Caco-2 (cell line): ENCODE measurements around the gene REC114. TPM values are rescaled to one million over a fixed set of nuclear protein-coding genes. Genes with fewer than 3 reads are reported as not detected.
"Not testable (repeated sequence)": the region's sequence is repeated elsewhere in the genome, so short reads cannot be mapped to it uniquely, and the experiment has no call there.

Experiments used
- BruUV-seq: library from RNA; stranded (reverse); fragments of 400-500 nt; replicated peaks from 2 replicates; lab custom pipeline; 2021; lab: Mats Ljungman, UMichigan
- CTCF ChIA-PET: fragments of 300-600 bp; sonication (Branson Sonifier 250); formaldehyde crosslinking; loops from one replicate; lab custom pipeline; 2022; ENCODE audit warnings: antibody characterized with exemption; lab: Charles Lee
- POLR2A ChIA-PET: fragments of 300-600 bp; sonication (Branson Sonifier 250); formaldehyde crosslinking; loops from one replicate; lab custom pipeline; 2022; ENCODE audit warnings: antibody characterized with exemption; lab: Charles Lee
- DNase-seq, 2 experiments: peaks; one replicate each; pipeline versions ENCODE4 v3.0.0 to v3.0.0-alpha.2; 2020 to 2022
- H3K27me3 ChIP-seq: replicated peaks from 2 replicates; pipeline ENCODE4 v1.6.0; 2011; ENCODE audit warnings: low read length; ENCODE audit not compliant: control insufficient read depth, insufficient read depth
- H3K36me3 ChIP-seq: 2 replicates; pipeline ENCODE4 v1.5.1; 2011; ENCODE audit warnings: low read length; ENCODE audit not compliant: control insufficient read depth, insufficient read depth
- H3K4me1 ChIP-seq: fragments of 250-450 bp; sonication (Bioruptor Pico); 2 replicates; pipeline ENCODE4 v1.5.1; 2020; ENCODE audit warnings: mild to moderate bottlenecking
- H3K4me3 ChIP-seq: 2 replicates; pipeline ENCODE4 v1.5.1; 2011; ENCODE audit warnings: low read depth, mild to moderate bottlenecking, control low read depth, low read length
- H3K9me3 ChIP-seq: fragments of 250-450 bp; sonication (Bioruptor Pico); 2 replicates; pipeline ENCODE4 v1.5.1; 2020; ENCODE audit warnings: mild to moderate bottlenecking, moderate library complexity
- H3K27ac Mint-ChIP-seq: one replicate; pipeline ENCODE4 v1.8.0; 2022; ENCODE audit warnings: mixed read lengths; ENCODE audit not compliant: unreplicated experiment
- H3K27me3 Mint-ChIP-seq: one replicate; pipeline ENCODE4 v1.8.0; 2022; ENCODE audit warnings: mixed read lengths; ENCODE audit not compliant: insufficient read depth, unreplicated experiment
- H3K36me3 Mint-ChIP-seq: one replicate; pipeline ENCODE4 v1.8.0; 2022; ENCODE audit warnings: mild to moderate bottlenecking, mixed read lengths; ENCODE audit not compliant: insufficient read depth, unreplicated experiment
- H3K4me1 Mint-ChIP-seq: one replicate; pipeline ENCODE4 v1.8.0; 2022; ENCODE audit warnings: low read depth, mixed read lengths; ENCODE audit not compliant: unreplicated experiment
- H3K4me3 Mint-ChIP-seq: one replicate; pipeline ENCODE4 v1.8.0; 2022; ENCODE audit warnings: mild to moderate bottlenecking, moderate library complexity, mixed read lengths; ENCODE audit not compliant: unreplicated experiment
- H3K9me3 Mint-ChIP-seq: one replicate; pipeline ENCODE4 v1.8.0; 2022; ENCODE audit warnings: mixed read lengths; ENCODE audit not compliant: unreplicated experiment
- CTCF ChIP-seq, 2 experiments: fragments of 200-600 bp in 1 of 2; IDR thresholded peaks; 1 replicate in 1 of 2; 2 replicates in 1 of 2; pipeline versions ENCODE4 v1.5.1 to v1.8.0; 2011 to 2022; ENCODE audit warnings: antibody characterized with exemption in 1 of 2, control low read depth in 1 of 2, inconsistent platforms in 1 of 2, low read depth in 1 of 2, low read length in 1 of 2, mild to moderate bottlenecking in 1 of 2, moderate library complexity in 1 of 2; ENCODE audit not compliant: insufficient read depth in 1 of 2, severe bottlenecking in 1 of 2, unreplicated experiment in 1 of 2
- intact Hi-C: fragments of 100-400 bp; cut with micrococcal nuclease; formaldehyde crosslinking; loops from one replicate; pipeline ENCODE4 v1.10.0; 2022; ENCODE audit not compliant: unreplicated experiment
- total RNA-seq: library from RNA; stranded (reverse); gene quantifications from 2 replicates; pipeline ENCODE4 v1.2.3, GENCODE V29; 2022

REC114 gene
- total RNA-seq, 1 experiment from 2014 or later = not detected

GRCh38 chr15:73539212-73540128 lies 96.5 kb downstream of the REC114 start:
- TF ChIP-seq CTCF (IDR thresholded peaks at IDR 0.05; ENCODE audit: insufficient read depth in 1 of 2, low read depth in 1 of 2, low read length in 1 of 2, severe bottlenecking in 1 of 2, unreplicated experiment in 1 of 2) = no peak
- H3K27me3 Mint-ChIP-seq = no peaks in the 10 kb centered on the region
- H3K4me1 Mint-ChIP-seq = no peaks in the 10 kb centered on the region
- H3K27ac Mint-ChIP-seq = no peak overlapping the region
- ChIA-PET CTCF (interaction anchor here (0.6 kb wide), 2 partner anchors 27 to 158 kb away, joined by 3 to 5 read pairs; no protein-coding TSS in a partner anchor), POLR2A (no interaction called here)
- BruUV-seq = no TSS peak
- no peaks in the 10 kb centered on the region for H3K9me3 Mint-ChIP-seq
- no peaks in the 10 kb centered on the region for H3K9me3 ChIP-seq
- no peaks in the 10 kb centered on the region for H3K36me3 Mint-ChIP-seq
- no peak overlapping the region for H3K4me3 Mint-ChIP-seq
- no peak overlapping the region for H3K4me3 ChIP-seq
- H3K27me3 ChIP-seq = no peaks in the 10 kb centered on the region
- intact Hi-C loops = no loop called here
- no peaks in the 10 kb centered on the region for H3K36me3 ChIP-seq
- DNase-seq = peak; percentile 20 to 45
- H3K4me1 ChIP-seq = no peaks in the 10 kb centered on the region

- no peaks in the 10 kb centered on the region for H3K4me1 Mint-ChIP-seq
- BruUV-seq = no TSS peak
- CTCF ChIA-PET = no interaction called here
Measured at GRCh38 chr15:73540161-73540560, 97.2 kb downstream of the REC114 start.

GRCh38 chr15:73541479-73541878 lies 98.5 kb downstream of the REC114 start:
- Histone ChIP-seq H3K36me3 (no peaks in the 10 kb centered on the region), H3K27me3 (no peaks in the 10 kb centered on the region), H3K9me3 (no peaks in the 10 kb centered on the region), H3K4me1 (no peaks in the 10 kb centered on the region), H3K4me3 (no peak overlapping the region)
- CTCF ChIA-PET = no interaction called here
- TF ChIP-seq CTCF (IDR thresholded peaks at IDR 0.05; ENCODE audit: insufficient read depth in 1 of 2, low read depth in 1 of 2, low read length in 1 of 2, severe bottlenecking in 1 of 2, unreplicated experiment in 1 of 2) = no peak
- no peak overlapping the region for H3K27ac Mint-ChIP-seq
- no TSS peak for BruUV-seq
- H3K36me3 Mint-ChIP-seq = no peaks in the 10 kb centered on the region
- POLR2A ChIA-PET = no interaction called here
- no peaks in the 10 kb centered on the region for H3K9me3 Mint-ChIP-seq
- H3K27me3 Mint-ChIP-seq = no peaks in the 10 kb centered on the region
- no peak for DNase-seq
- H3K4me3 Mint-ChIP-seq = no peak overlapping the region
- intact Hi-C loops = no loop called here
- no peaks in the 10 kb centered on the region for H3K4me1 Mint-ChIP-seq

More at GRCh38 chr15:73540161-73540560, 97.2 kb downstream of the REC114 start:
- no peak overlapping the region for H3K4me3 Mint-ChIP-seq
- no peak overlapping the region for H3K4me3 ChIP-seq
- no peaks in the 10 kb centered on the region for H3K27me3 Mint-ChIP-seq
- no peaks in the 10 kb centered on the region for H3K27me3 ChIP-seq
- intact Hi-C loops = no loop called here
- no peaks in the 10 kb centered on the region for H3K36me3 Mint-ChIP-seq
- no peaks in the 10 kb centered on the region for H3K9me3 Mint-ChIP-seq
- no peak for DNase-seq
- TF ChIP-seq CTCF (IDR thresholded peaks at IDR 0.05; ENCODE audit: insufficient read depth in 1 of 2, low read depth in 1 of 2, low read length in 1 of 2, severe bottlenecking in 1 of 2, unreplicated experiment in 1 of 2) = no peak
- no peak overlapping the region for H3K27ac Mint-ChIP-seq
- H3K9me3 ChIP-seq = no peaks in the 10 kb centered on the region
- H3K4me1 ChIP-seq = no peaks in the 10 kb centered on the region
- POLR2A ChIA-PET = no interaction called here
- H3K36me3 ChIP-seq = no peaks in the 10 kb centered on the region

GRCh38 chr15:73548925-73549324 lies 106.0 kb downstream of the REC114 start:
- H3K36me3 Mint-ChIP-seq, H3K4me1 ChIP-seq, BruUV-seq, H3K27ac Mint-ChIP-seq, H3K9me3 Mint-ChIP-seq, H3K36me3 ChIP-seq, H3K4me1 Mint-ChIP-seq, H3K27me3 ChIP-seq, CTCF ChIA-PET, H3K4me3 Mint-ChIP-seq, H3K4me3 ChIP-seq, H3K9me3 ChIP-seq, H3K27me3 Mint-ChIP-seq, intact Hi-C loops, POLR2A ChIA-PET, DNase-seq: not testable (repeated sequence)
